K562 (cell line): Measurements from ENCODE around the gene SPRR2D. TPM values are rescaled to one million over a fixed set of nuclear protein-coding genes. Genes with fewer than 3 reads are reported as not detected.

ENCODE experiments used
- BCOR ChIP-seq: fragments of 450-650 bp; IDR thresholded peaks from 2 replicates; pipeline ENCODE4 v1.6.1; 2016
- ELF2 ChIP-seq: fragments of 250-450 bp; sonication (Bioruptor Pico); IDR thresholded peaks from 2 replicates; pipeline ENCODE4 v1.5.0; 2021; ENCODE audit warnings: mild to moderate bottlenecking
- EWSR1 ChIP-seq: fragments of 450-650 bp; IDR thresholded peaks from 2 replicates; pipeline ENCODE4 v1.6.1; 2018; ENCODE audit warnings: borderline replicate concordance, mild to moderate bottlenecking, low read depth, moderate library complexity; ENCODE audit not compliant: partially characterized antibody
- HCFC1 ChIP-seq: IDR thresholded peaks from 2 replicates; pipeline ENCODE4 v1.6.1; 2012; ENCODE audit warnings: low read depth, low read length, improper control_type of control experiment
- HDAC1 ChIP-seq, 2 experiments: fragments of 450-650 bp; IDR thresholded peaks; 2 replicates each; pipeline ENCODE4 v1.6.1; 2016 to 2017; ENCODE audit warnings: inconsistent platforms in 1 of 2, mild to moderate bottlenecking in 1 of 2, moderate library complexity in 1 of 2
- HDAC3 ChIP-seq: fragments of 450-650 bp; IDR thresholded peaks from 2 replicates; pipeline ENCODE4 v1.6.1; 2018; ENCODE audit warnings: borderline replicate concordance, mild to moderate bottlenecking, moderate library complexity; ENCODE audit not compliant: partially characterized antibody
- HDAC8 ChIP-seq: fragments of 450-650 bp; IDR thresholded peaks from 2 replicates; pipeline ENCODE4 v1.6.1; 2016; ENCODE audit warnings: mild to moderate bottlenecking, missing genetic modification characterization, moderate library complexity, missing compliant biosample characterization
- PHF21A ChIP-seq: fragments of 450-650 bp; IDR thresholded peaks from 2 replicates; pipeline ENCODE4 v1.6.1; 2017; ENCODE audit warnings: low read depth, borderline replicate concordance
- PPARD ChIP-seq: fragments of 250-450 bp; sonication (Bioruptor Pico); IDR thresholded peaks from 2 replicates; pipeline ENCODE4 v1.8.0; 2022; ENCODE audit warnings: inconsistent platforms, mild to moderate bottlenecking, moderate library complexity
- PRDM10 ChIP-seq: fragments of 450-650 bp; IDR thresholded peaks from 2 replicates; pipeline ENCODE4 v1.6.1; 2018; ENCODE audit not compliant: partially characterized antibody
- RFX5 ChIP-seq: IDR thresholded peaks from 2 replicates; pipeline ENCODE4 v1.6.1; 2011; ENCODE audit warnings: low read depth, mild to moderate bottlenecking, improper control_type of control experiment, low read length
- SMARCC2 ChIP-seq: fragments of 450-650 bp; IDR thresholded peaks from 2 replicates; pipeline ENCODE4 v1.6.1; 2017; ENCODE audit warnings: antibody characterized with exemption, moderate library complexity, mild to moderate bottlenecking, low read depth
- TGIF2 ChIP-seq: sonication (generic); formaldehyde crosslinking; IDR thresholded peaks from 2 replicates; pipeline ENCODE4 v1.8.1; 2022; ENCODE audit warnings: mild to moderate bottlenecking, missing genetic modification reagents, moderate library complexity
- TRIM25 ChIP-seq: fragments of 450-650 bp; IDR thresholded peaks from 2 replicates; pipeline ENCODE4 v1.7.0; 2016; ENCODE audit warnings: borderline replicate concordance
- USF1 ChIP-seq: sonication (generic); formaldehyde crosslinking; IDR thresholded peaks from 2 replicates; pipeline ENCODE4 v1.9.0; 2022; ENCODE audit warnings: mild to moderate bottlenecking, missing genetic modification reagents
- ZMIZ1 ChIP-seq, 2 experiments: fragments of 150-350 bp in 1 of 2; IDR thresholded peaks; 2 replicates each; pipeline ENCODE4 v1.6.1; 2012 to 2016; ENCODE audit warnings: low read depth in 2 of 2, low read length in 2 of 2, mild to moderate bottlenecking in 1 of 2, moderate library complexity in 1 of 2
- ZNF766 ChIP-seq: fragments of 200-800 bp; sonication (Bioruptor generic); conservative IDR thresholded peaks from 2 replicates; pipeline ENCODE4 v1.6.1; 2016; ENCODE audit warnings: missing genetic modification characterization, missing compliant biosample characterization
- polyA plus RNA-seq, 8 experiments: library from polyadenylated mRNA; depleted of rRNA in 4 of 8; stranded (reverse) in 5 of 8; unstranded in 3 of 8; fragments of >200 nt; fragmentation: Nextera tagmentation in 2 of 8; fragmentation: Illumina TruSeq in 1 of 8; extraction: Ambion mirVana in 2 of 8; extraction: Trizol in 1 of 8; gene quantifications; 2 replicates each; pipeline versions ENCODE4 v1.2.1 to v1.2.3, GENCODE V29; 2011 to 2014; ENCODE audit warnings: inconsistent platforms in 1 of 8, missing spikeins in 1 of 8
- total RNA-seq, 7 experiments: library from RNA; depleted of rRNA in 6 of 7; stranded (reverse); fragments of >200 nt in 6 of 7; fragmentation: Illumina TruSeq in 2 of 7; extraction: Trizol in 2 of 7; gene quantifications; 2 replicates each; pipeline versions ENCODE4 v1.2.1 to v1.2.3, GENCODE V29; 2011 to 2021; ENCODE audit warnings: low replicate concordance in 1 of 7

Gene SPRR2D
- total and polyA plus RNA-seq, 9 of the 15 experiments (the other 6 are each of a cell fraction or from before 2014, with no cell fraction given): 0.91 to 5.1 (median 3.2) TPM; not detected in 1

GRCh38 chr1:153058826-153059784, 18.2 kb upstream of the SPRR2D start (continued):
- TF ChIP-seq TRIM25 (no peak), TGIF2 (CRISPR knock-in tag) (no peak), PHF21A (no peak), BCOR (peak; percentile 43; the same call in 1 of the 2 replicates), ZNF766 (CRISPR knock-in tag) (peak; percentile 33; the same call in 1 of the 2 replicates), HDAC1 (IDR thresholded peaks at IDR 0.05) (peak in 1 of 2 experiments; percentile 52; a peak in 2 of 4 replicates), HCFC1 (no peak), USF1 (no peak), PPARD (CRISPR knock-in tag) (no peak), ZMIZ1 (IDR thresholded peaks at IDR 0.05; ENCODE audit: low read depth in 2 of 2, low read length in 2 of 2) (peak in 1 of 2 experiments; percentile 90; a peak in 2 of 4 replicates), HDAC8 (tag) (no peak), PRDM10 (peak; percentile 62), HDAC3 (peak; percentile 50), EWSR1 (no peak), ELF2 (CRISPR knock-in tag) (peak; percentile 90), SMARCC2 (peak; percentile 98), RFX5 (no peak)
